CD8-positive, alpha-beta memory T cell (primary cell): ENCODE measurements around the gene FAM83C. TPM values are rescaled to one million over a fixed set of nuclear protein-coding genes. Genes with fewer than 3 reads are reported as not detected.
"Not testable (repeated sequence)": the region's sequence is repeated elsewhere in the genome, so short reads cannot be mapped to it uniquely, and the experiment has no call there.

Source experiments
- CTCF ChIA-PET: fragments of 350-600 bp; sonication (Branson Sonifier 250); formaldehyde crosslinking; loops from one replicate; lab custom pipeline; 2021; ENCODE audit warnings: antibody characterized with exemption; lab: Charles Lee
- POLR2A ChIA-PET: fragments of 350-600 bp; sonication (Branson Sonifier 250); formaldehyde crosslinking; loops from one replicate; lab custom pipeline; 2021; ENCODE audit warnings: antibody characterized with exemption; lab: Charles Lee
- DNase-seq, 5 donors: peaks; one replicate each; pipeline versions ENCODE4 v3.0.0 to v3.0.0-alpha.2; 2020 to 2022; ENCODE audit warnings: mixed read lengths in 1 of 5
- H3K27ac ChIP-seq: one replicate; pipeline ENCODE4 v1.7.0; 2013; ENCODE audit warnings: low read depth, mild to moderate bottlenecking, low read length, moderate library complexity
- H3K27me3 ChIP-seq: 2 replicates; pipeline ENCODE4 v1.7.0; 2013; ENCODE audit warnings: low read length, mild to moderate bottlenecking; ENCODE audit not compliant: insufficient read depth, poor library complexity, severe bottlenecking
- H3K36me3 ChIP-seq: 2 replicates; pipeline ENCODE4 v1.7.0; 2013; ENCODE audit warnings: mild to moderate bottlenecking, low read length, moderate library complexity; ENCODE audit not compliant: insufficient read depth
- H3K4me1 ChIP-seq: 2 replicates; pipeline ENCODE4 v1.7.0; 2013; ENCODE audit warnings: mild to moderate bottlenecking, low read length, moderate library complexity; ENCODE audit not compliant: insufficient read depth
- H3K4me3 ChIP-seq: 2 replicates; pipeline ENCODE4 v1.7.0; 2013; ENCODE audit warnings: mild to moderate bottlenecking, low read length
- H3K9me3 ChIP-seq: 2 replicates; pipeline ENCODE4 v1.7.0; 2013; ENCODE audit warnings: mild to moderate bottlenecking, low read length
- H3K27ac Mint-ChIP-seq, 8 donors: one replicate each; pipeline ENCODE4 v1.8.0; 2020 to 2021; ENCODE audit warnings: mixed read lengths in 8 of 8, mild to moderate bottlenecking in 6 of 8, inconsistent platforms in 3 of 8, moderate library complexity in 3 of 8
- H3K27me3 Mint-ChIP-seq, 2 donors: one replicate each; pipeline ENCODE4 v1.8.0; 2020 to 2021; ENCODE audit warnings: mixed read lengths in 2 of 2, mild to moderate bottlenecking in 1 of 2, moderate library complexity in 1 of 2
- H3K36me3 Mint-ChIP-seq, 3 donors: one replicate each; pipeline ENCODE4 v1.8.0; 2020 to 2021; ENCODE audit warnings: mixed read lengths in 3 of 3, inconsistent platforms in 1 of 3, mild to moderate bottlenecking in 1 of 3
- H3K4me1 Mint-ChIP-seq, 3 donors: one replicate each; pipeline ENCODE4 v1.8.0; 2020 to 2021; ENCODE audit warnings: mixed read lengths in 3 of 3, inconsistent platforms in 1 of 3, mild to moderate bottlenecking in 1 of 3
- H3K4me3 Mint-ChIP-seq, 7 donors: one replicate each; pipeline ENCODE4 v1.8.0; 2020 to 2021; ENCODE audit warnings: mixed read lengths in 7 of 7, mild to moderate bottlenecking in 6 of 7, moderate library complexity in 4 of 7, inconsistent platforms in 2 of 7
- H3K9me3 Mint-ChIP-seq, 5 donors: one replicate each; pipeline ENCODE4 v1.8.0; 2020 to 2022; ENCODE audit warnings: mixed read lengths in 5 of 5, mild to moderate bottlenecking in 3 of 5, moderate library complexity in 2 of 5, inconsistent platforms in 1 of 5
- polyA plus RNA-seq: library from polyadenylated mRNA; unstranded; fragments of 300-500 nt; fragmentation: Illumina TruSeq; gene quantifications from one replicate; pipeline ENCODE4 v1.2.3, GENCODE V29; 2021
- total RNA-seq, 2 experiments: library from RNA; stranded (reverse); gene quantifications; one replicate each; pipeline ENCODE4 v1.2.3, GENCODE V29; 2021

Gene FAM83C
- total and polyA plus RNA-seq, 3 experiments from 2014 or later, result not detected

GRCh38 chr20:35315632-35316020 is 23.4 kb upstream of the FAM83C start:
- DNase-seq, H3K9me3 Mint-ChIP-seq, H3K4me1 ChIP-seq, H3K4me3 ChIP-seq, H3K27me3 ChIP-seq, H3K4me3 Mint-ChIP-seq, H3K27me3 Mint-ChIP-seq, H3K9me3 ChIP-seq, POLR2A ChIA-PET, H3K36me3 ChIP-seq, CTCF ChIA-PET, H3K27ac ChIP-seq: not testable (repeated sequence)
- H3K27ac Mint-ChIP-seq, result peak overlapping the region in 6 of 8 donors; percentile 4 to 92 (median 42)
- H3K4me1 Mint-ChIP-seq, result peaks cover 10 to 18% (median 14%) of the 10 kb centered on the region in 3 donors
- H3K36me3 Mint-ChIP-seq, result peaks cover 3 to 37% (median 4%) of the 10 kb centered on the region in 3 donors

GRCh38 chr20:35314816-35315631 is 22.8 kb upstream of the FAM83C start:
- CTCF ChIA-PET, result no interaction called here
- Mint-ChIP-seq H3K36me3 (peaks cover 3 to 36% (median 4%) of the 10 kb centered on the region in 3 donors), H3K27me3 (no peaks in the 10 kb centered on the region)

GRCh38 chr20:35312318-35312717 is 20.1 kb upstream of the FAM83C start:
- Histone ChIP-seq H3K9me3 (no peaks in the 10 kb centered on the region), H3K4me1 (peaks cover 4% of the 10 kb centered on the region), H3K36me3 (no peaks in the 10 kb centered on the region), H3K4me3 (no peak overlapping the region), H3K27me3 (no peaks in the 10 kb centered on the region), H3K27ac (no peak overlapping the region)
- DNase-seq, result no peak
- H3K27me3 Mint-ChIP-seq, result no peaks in the 10 kb centered on the region
- H3K27ac Mint-ChIP-seq, result no peak overlapping the region
- CTCF ChIA-PET, result no interaction called here
- H3K36me3 Mint-ChIP-seq, result peaks cover 3 to 48% (median 3%) of the 10 kb centered on the region in 3 donors
- H3K9me3 Mint-ChIP-seq, result no peaks in the 10 kb centered on the region
- POLR2A ChIA-PET, result interaction anchor here (0.6 kb wide), 1 partner anchor 70 kb away, joined by 7 read pairs; no protein-coding TSS in a partner anchor
- H3K4me3 Mint-ChIP-seq, result no peak overlapping the region
- peaks cover 10 to 18% (median 14%) of the 10 kb centered on the region in 3 donors for H3K4me1 Mint-ChIP-seq

More at GRCh38 chr20:35314816-35315631, 22.8 kb upstream of the FAM83C start:
- no peaks in the 10 kb centered on the region for H3K9me3 ChIP-seq
- DNase-seq, result no peak
- H3K27me3 ChIP-seq, result no peaks in the 10 kb centered on the region
- H3K36me3 ChIP-seq, result no peaks in the 10 kb centered on the region
- peaks cover 4% of the 10 kb centered on the region for H3K4me1 ChIP-seq
- H3K9me3 Mint-ChIP-seq, result no peaks in the 10 kb centered on the region
- POLR2A ChIA-PET, result no interaction called here
- peak overlapping the region; percentile 7 to 92 (median 74) for H3K27ac Mint-ChIP-seq
- H3K27ac ChIP-seq, result no peak overlapping the region
- H3K4me1 Mint-ChIP-seq, result peaks cover 10 to 18% (median 14%) of the 10 kb centered on the region in 3 donors
- no peak overlapping the region for H3K4me3 Mint-ChIP-seq
- no peak overlapping the region for H3K4me3 ChIP-seq

- Mint-ChIP-seq H3K27me3 (no peaks in the 10 kb centered on the region), H3K9me3 (no peaks in the 10 kb centered on the region), H3K36me3 (peaks cover 3 to 48% (median 3%) of the 10 kb centered on the region in 3 donors), H3K4me1 (peaks cover 10 to 18% (median 14%) of the 10 kb centered on the region in 3 donors), H3K27ac (no peak overlapping the region), H3K4me3 (no peak overlapping the region)
- ChIA-PET POLR2A (interaction anchor here (0.6 kb wide), 1 partner anchor 71 kb away, joined by 7 read pairs; no protein-coding TSS in a partner anchor), CTCF (no interaction called here)
- no peak for DNase-seq
- H3K27me3 ChIP-seq, result no peaks in the 10 kb centered on the region
- H3K4me1 ChIP-seq, result peaks cover 4% of the 10 kb centered on the region
- H3K27ac ChIP-seq, result no peak overlapping the region
- H3K36me3 ChIP-seq, result no peaks in the 10 kb centered on the region
- no peaks in the 10 kb centered on the region for H3K9me3 ChIP-seq
- no peak overlapping the region for H3K4me3 ChIP-seq
Observed at GRCh38 chr20:35311822-35312221, 19.6 kb upstream of the FAM83C start.

GRCh38 chr20:35311409-35311808 is 19.2 kb upstream of the FAM83C start:
- CTCF ChIA-PET, result no interaction called here
- no peaks in the 10 kb centered on the region for H3K27me3 Mint-ChIP-seq
- H3K36me3 Mint-ChIP-seq, result peaks cover 3 to 50% (median 5%) of the 10 kb centered on the region in 3 donors
- no peak overlapping the region for H3K27ac Mint-ChIP-seq
- peaks cover 10 to 18% (median 14%) of the 10 kb centered on the region in 3 donors for H3K4me1 Mint-ChIP-seq
- no peaks in the 10 kb centered on the region for H3K9me3 Mint-ChIP-seq
- H3K27me3 ChIP-seq, result no peaks in the 10 kb centered on the region
- no peak overlapping the region for H3K4me3 Mint-ChIP-seq
- POLR2A ChIA-PET, result no interaction called here
- no peak overlapping the region for H3K27ac ChIP-seq
- H3K9me3 ChIP-seq, result no peaks in the 10 kb centered on the region
- H3K4me3 ChIP-seq, result no peak overlapping the region
- H3K36me3 ChIP-seq, result no peaks in the 10 kb centered on the region
- no peak for DNase-seq
- H3K4me1 ChIP-seq, result peaks cover 4% of the 10 kb centered on the region

- no peak overlapping the region for H3K4me3 Mint-ChIP-seq
- Histone ChIP-seq H3K27ac (no peak overlapping the region), H3K27me3 (no peaks in the 10 kb centered on the region), H3K4me3 (no peak overlapping the region), H3K9me3 (no peaks in the 10 kb centered on the region), H3K36me3 (no peaks in the 10 kb centered on the region), H3K4me1 (peaks cover 8% of the 10 kb centered on the region)
- ChIA-PET POLR2A (no interaction called here), CTCF (interaction anchor here (0.8 to 1.5 kb wide), 3 partner anchors 132 to 473 kb away, joined by 3 to 4 read pairs (median 3); no protein-coding TSS in a partner anchor)
- DNase-seq, result no peak
- peaks cover 0 to 44% (median 5%) of the 10 kb centered on the region in 3 donors for H3K36me3 Mint-ChIP-seq
- H3K4me1 Mint-ChIP-seq, result peaks cover 5 to 15% (median 9%) of the 10 kb centered on the region in 3 donors
- H3K27me3 Mint-ChIP-seq, result no peaks in the 10 kb centered on the region
- no peaks in the 10 kb centered on the region for H3K9me3 Mint-ChIP-seq
- peak overlapping the region in 3 of 8 donors; percentile 29 to 85 (median 68) for H3K27ac Mint-ChIP-seq
Observed at GRCh38 chr20:35307666-35308653, 15.7 kb upstream of the FAM83C start.

- H3K27ac ChIP-seq, result no peak overlapping the region
- H3K36me3 Mint-ChIP-seq, result peaks cover 0 to 36% (median 2%) of the 10 kb centered on the region in 3 donors
- no peak overlapping the region for H3K4me3 ChIP-seq
- ChIA-PET CTCF (interaction anchor here (0.8 to 1.5 kb wide), 4 partner anchors 23 to 472 kb away, joined by 3 to 4 read pairs (median 4); partner anchors contain the start of gene EIF6), POLR2A (no interaction called here)
- peaks cover 8% of the 10 kb centered on the region for H3K4me1 ChIP-seq
- no peak for DNase-seq
- H3K9me3 ChIP-seq, result no peaks in the 10 kb centered on the region
- peaks cover 5 to 15% (median 9%) of the 10 kb centered on the region in 3 donors for H3K4me1 Mint-ChIP-seq
- H3K4me3 Mint-ChIP-seq, result no peak overlapping the region
- H3K27me3 Mint-ChIP-seq, result no peaks in the 10 kb centered on the region
- no peaks in the 10 kb centered on the region for H3K9me3 Mint-ChIP-seq
- no peaks in the 10 kb centered on the region for H3K27me3 ChIP-seq
- H3K27ac Mint-ChIP-seq, result peak overlapping the region in 3 of 8 donors; percentile 59 to 68 (median 68)
- no peaks in the 10 kb centered on the region for H3K36me3 ChIP-seq
Observed at GRCh38 chr20:35306931-35307517, 14.8 kb upstream of the FAM83C start.
